Stimulated activated CD4-positive, alpha-beta T cell treated with anti-CD3 and anti-CD28 coated beads, Interleukin-12 subunit alpha, Interleukin-12 subunit beta, amount 100 ng/mL, for 4 hours (primary cell): ENCODE data around the gene TAX1BP1.

Experiments used
- DNase-seq: peaks from one replicate; pipeline ENCODE4 v3.0.0-alpha.2; 2020

The TAX1BP1 gene

GRCh38 chr7:27784399-27785053 lies 44.6 kb downstream of the TAX1BP1 start:
- no peak for DNase-seq

GRCh38 chr7:27788437-27788836 lies 48.5 kb downstream of the TAX1BP1 start:
- no peak for DNase-seq

- no peak for DNase-seq
These were observed 53.8 kb downstream of the TAX1BP1 start for GRCh38 chr7:27793780-27794179.

- no peak for DNase-seq
These were observed 56.0 kb downstream of the TAX1BP1 start for GRCh38 chr7:27795977-27796376.

- no peak for DNase-seq
These were observed 59.2 kb downstream of the TAX1BP1 start for GRCh38 chr7:27799212-27799611.

GRCh38 chr7:27802999-27803398 lies 63.0 kb downstream of the TAX1BP1 start:
- no peak for DNase-seq

- DNase-seq, result no peak
These were observed 64.2 kb downstream of the TAX1BP1 start for GRCh38 chr7:27804139-27804538.

GRCh38 chr7:27808626-27809025 lies 68.7 kb downstream of the TAX1BP1 start:
- no peak for DNase-seq

- DNase-seq, result no peak
These were observed 70.2 kb downstream of the TAX1BP1 start for GRCh38 chr7:27810186-27810585.

GRCh38 chr7:27812706-27813105 lies 72.7 kb downstream of the TAX1BP1 start:
- DNase-seq, result no peak

GRCh38 chr7:27822245-27822644 lies 82.3 kb downstream of the TAX1BP1 start:
- no peak for DNase-seq

GRCh38 chr7:27825891-27826290 lies 85.9 kb downstream of the TAX1BP1 start:
- no peak for DNase-seq

GRCh38 chr7:27826357-27826756 lies 86.4 kb downstream of the TAX1BP1 start:
- no peak for DNase-seq

GRCh38 chr7:27834179-27834921 lies 94.4 kb downstream of the TAX1BP1 start:
- DNase-seq, result no peak

GRCh38 chr7:27835376-27835775 lies 95.4 kb downstream of the TAX1BP1 start:
- DNase-seq, result no peak

GRCh38 chr7:27836536-27836935 lies 96.6 kb downstream of the TAX1BP1 start:
- DNase-seq, result no peak

GRCh38 chr7:27839099-27839498 lies 99.1 kb downstream of the TAX1BP1 start:
- DNase-seq, result no peak

- peak; percentile 33 for DNase-seq
These were observed 100.4 kb downstream of the TAX1BP1 start for GRCh38 chr7:27840313-27840712.

- no peak for DNase-seq
These were observed 100.9 kb downstream of the TAX1BP1 start for GRCh38 chr7:27840760-27841364.

- no peak for DNase-seq
These were observed 102.2 kb downstream of the TAX1BP1 start for GRCh38 chr7:27842094-27842692.

GRCh38 chr7:27842851-27843250 lies 102.9 kb downstream of the TAX1BP1 start:
- no peak for DNase-seq

GRCh38 chr7:27843584-27844305 lies 103.8 kb downstream of the TAX1BP1 start:
- DNase-seq, result no peak

- no peak for DNase-seq
These were observed 106.4 kb downstream of the TAX1BP1 start for GRCh38 chr7:27846388-27846787.
